GM10266 (cell line): ENCODE results near the gene ATP6V1E1.
"Not testable (repeated sequence)": the region's sequence is repeated elsewhere in the genome, so short reads cannot be mapped to it uniquely, and the experiment has no call there.

Source experiments
- DNase-seq: peaks from one replicate; pipeline ENCODE4 v3.0.0; 2012; ENCODE audit errors: extremely low spot score
- CTCF ChIP-seq: IDR thresholded peaks from 2 replicates; pipeline ENCODE4 v1.5.1; 2012; ENCODE audit warnings: mild to moderate bottlenecking, low read depth; ENCODE audit not compliant: control insufficient read depth, insufficient read depth; ENCODE audit errors: missing control alignments

ATP6V1E1 gene

GRCh38 chr22:17628406-17629172 lies at the start of gene ATP6V1E1:
ATP6V1E1 (minus strand) TSS chr22:17628749; CDS start chr22:17628635, 114 bp downstream.
- DNase-seq = peak; percentile 94
- TF ChIP-seq CTCF = no peak

- TF ChIP-seq CTCF = no peak
- DNase-seq = no peak
These were observed 47.0 kb upstream of the ATP6V1E1 start for GRCh38 chr22:17675584-17675983.

- TF ChIP-seq CTCF = no peak
- DNase-seq = no peak
These were observed 45.6 kb upstream of the ATP6V1E1 start for GRCh38 chr22:17674152-17674551.

GRCh38 chr22:17672417-17672991 lies 44.0 kb upstream of the ATP6V1E1 start:
- no peak for TF ChIP-seq CTCF

GRCh38 chr22:17671521-17672092 lies 43.1 kb upstream of the ATP6V1E1 start:
- DNase-seq = not testable (repeated sequence)

More at GRCh38 chr22:17672417-17672991, 44.0 kb upstream of the ATP6V1E1 start:
- DNase-seq = no peak

GRCh38 chr22:17665854-17666253 lies 37.3 kb upstream of the ATP6V1E1 start:
- no peak for DNase-seq
- TF ChIP-seq CTCF = no peak

GRCh38 chr22:17665248-17665647 lies 36.7 kb upstream of the ATP6V1E1 start:
- no peak for TF ChIP-seq CTCF
- no peak for DNase-seq
